Stimulated activated CD4-positive, alpha-beta T cell treated with anti-CD3 and anti-CD28 coated beads, Interleukin-2, amount 100 ng/mL, for 48 hours (primary cell): ENCODE results near the gene PFKL.
"Not testable (repeated sequence)": the region's sequence is repeated elsewhere in the genome, so short reads cannot be mapped to it uniquely, and the experiment has no call there.

Experiments
- DNase-seq, 2 donors: peaks; one replicate each; pipeline ENCODE4 v3.0.0-alpha.2; 2020

Gene PFKL

DNA sequence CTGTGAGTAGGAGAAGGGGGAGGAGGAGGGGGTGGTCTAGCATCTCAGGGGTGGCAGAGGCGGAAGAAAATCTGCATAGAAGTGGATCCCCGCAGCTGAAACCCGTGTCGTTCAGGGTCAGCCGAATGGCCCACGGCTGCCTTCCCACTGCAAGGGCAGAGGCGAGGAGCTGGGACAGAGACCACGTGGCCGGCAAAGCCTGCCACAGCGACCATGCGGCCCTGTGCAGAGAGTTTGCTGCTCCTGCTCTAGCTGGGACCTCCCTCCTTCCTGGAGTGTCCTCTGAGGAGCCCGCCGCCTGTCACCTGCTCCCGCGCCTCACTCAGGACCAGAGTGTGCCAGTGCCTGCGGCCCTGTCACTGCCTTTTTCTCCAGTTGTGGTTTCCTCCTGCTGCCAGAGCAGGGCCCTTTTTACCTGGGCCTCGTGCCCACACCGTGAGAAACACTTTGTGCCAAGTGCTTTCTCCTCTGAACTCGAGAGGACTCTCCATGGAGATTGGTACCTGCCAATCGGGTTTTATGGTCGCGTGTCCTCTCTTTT, 48.1 kb downstream of the PFKL start:
- no peak for DNase-seq

DNA sequence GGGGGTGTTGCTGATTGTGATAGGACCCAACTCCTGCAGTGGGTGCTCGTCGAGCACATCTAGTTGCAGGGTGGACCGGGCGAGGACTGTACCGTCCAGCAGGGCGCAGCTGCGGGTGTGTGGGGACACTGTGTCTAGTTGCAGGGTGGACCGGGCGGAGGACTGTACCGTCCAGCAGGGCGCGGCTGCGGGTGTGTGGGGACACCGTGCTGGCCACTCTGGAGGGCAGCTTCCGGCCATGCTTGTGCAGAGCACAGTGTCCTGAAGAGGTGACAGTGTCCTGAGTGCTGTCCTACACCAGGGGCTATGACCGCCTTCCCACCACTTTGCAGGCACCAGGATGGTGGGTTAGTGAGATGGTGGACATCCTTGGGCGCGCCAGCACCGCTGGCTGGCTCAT, 49.0 kb downstream of the PFKL start:
- DNase-seq = no peak

- DNase-seq = no peak
Observed at GRCh38 chr21:44349416-44349846, 49.6 kb downstream of the PFKL start.

- DNase-seq = no peak
Observed at GRCh38 chr21:44349847-44350772, 50.3 kb downstream of the PFKL start.

DNA sequence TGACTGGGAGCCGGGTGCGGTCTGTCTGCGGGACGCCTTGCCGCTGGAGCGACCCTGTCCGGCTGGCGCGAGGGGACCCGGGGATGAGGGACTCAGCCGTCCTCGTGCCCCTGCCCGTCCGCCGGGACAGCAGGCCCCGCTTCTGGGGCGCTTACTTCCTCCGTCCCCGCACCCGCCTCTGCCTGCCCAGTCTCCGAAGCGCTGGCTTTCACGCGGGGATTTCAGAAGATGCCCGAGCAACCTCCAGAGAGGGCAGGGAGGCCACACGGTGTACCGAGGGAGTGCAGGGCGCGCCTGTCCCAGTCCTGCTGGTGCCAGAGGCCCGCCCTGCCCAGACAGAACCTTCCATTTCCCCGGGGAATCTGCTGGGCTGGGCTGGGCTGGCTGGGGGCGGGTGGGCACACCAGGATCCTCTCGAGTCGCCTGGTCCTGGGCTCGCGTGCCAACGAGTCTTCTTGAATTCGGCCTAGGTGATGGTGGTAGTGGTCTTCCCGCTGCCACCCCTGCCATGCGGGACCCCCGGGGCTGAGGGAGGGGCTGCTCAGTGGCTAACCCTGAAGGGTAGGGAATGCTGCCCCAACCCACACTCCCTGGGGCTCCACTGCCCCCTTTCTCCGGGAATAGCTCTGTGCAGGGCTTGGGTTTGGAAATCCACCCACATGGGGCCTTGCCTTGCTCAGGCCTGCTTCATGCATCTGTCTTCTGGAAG, 51.1 kb downstream of the PFKL start:
- no peak for DNase-seq

GRCh38 chr21:44351535-44352252, 51.8 kb downstream of the PFKL start:
- no peak for DNase-seq

DNA sequence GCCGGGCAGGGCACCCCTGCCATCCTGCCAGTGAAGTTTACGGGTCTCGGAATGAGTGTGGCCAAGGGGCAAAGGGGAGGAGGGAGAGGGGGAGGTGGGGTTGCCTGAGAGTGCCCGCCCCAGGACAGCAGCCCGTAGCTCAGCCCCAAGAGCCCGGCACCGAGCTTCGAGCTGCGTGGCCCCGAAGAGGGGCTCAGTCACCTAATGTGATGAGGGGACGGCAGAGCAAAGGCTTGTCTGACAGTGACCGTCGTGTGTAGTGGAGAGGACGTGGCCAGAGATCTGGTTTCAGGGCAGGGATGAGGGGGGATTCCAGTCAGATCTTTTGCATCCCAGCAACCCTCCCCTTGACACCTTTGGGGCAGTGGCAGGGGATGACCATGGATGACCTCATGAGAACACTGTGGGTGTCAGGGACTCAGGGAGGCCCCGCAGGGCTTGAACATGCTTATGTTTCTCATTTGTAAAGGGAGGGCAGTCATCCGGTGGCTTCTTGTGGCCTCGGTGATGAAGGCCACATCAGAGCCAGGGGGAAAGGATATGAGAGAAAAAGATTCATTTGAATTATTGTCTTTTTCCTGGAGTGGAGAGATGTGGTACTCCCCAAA, 52.5 kb downstream of the PFKL start:
- DNase-seq = no peak

- DNase-seq = no peak
Observed at GRCh38 chr21:44353191-44353970, 53.5 kb downstream of the PFKL start, which contains the start of gene TRPM2. Gene TRPM2 (plus strand): TSS chr21:44353621. CDS start chr21:44353701, 80 bp downstream.

GRCh38 chr21:44354001-44354405, 54.1 kb downstream of the PFKL start:
- DNase-seq = no peak

DNA sequence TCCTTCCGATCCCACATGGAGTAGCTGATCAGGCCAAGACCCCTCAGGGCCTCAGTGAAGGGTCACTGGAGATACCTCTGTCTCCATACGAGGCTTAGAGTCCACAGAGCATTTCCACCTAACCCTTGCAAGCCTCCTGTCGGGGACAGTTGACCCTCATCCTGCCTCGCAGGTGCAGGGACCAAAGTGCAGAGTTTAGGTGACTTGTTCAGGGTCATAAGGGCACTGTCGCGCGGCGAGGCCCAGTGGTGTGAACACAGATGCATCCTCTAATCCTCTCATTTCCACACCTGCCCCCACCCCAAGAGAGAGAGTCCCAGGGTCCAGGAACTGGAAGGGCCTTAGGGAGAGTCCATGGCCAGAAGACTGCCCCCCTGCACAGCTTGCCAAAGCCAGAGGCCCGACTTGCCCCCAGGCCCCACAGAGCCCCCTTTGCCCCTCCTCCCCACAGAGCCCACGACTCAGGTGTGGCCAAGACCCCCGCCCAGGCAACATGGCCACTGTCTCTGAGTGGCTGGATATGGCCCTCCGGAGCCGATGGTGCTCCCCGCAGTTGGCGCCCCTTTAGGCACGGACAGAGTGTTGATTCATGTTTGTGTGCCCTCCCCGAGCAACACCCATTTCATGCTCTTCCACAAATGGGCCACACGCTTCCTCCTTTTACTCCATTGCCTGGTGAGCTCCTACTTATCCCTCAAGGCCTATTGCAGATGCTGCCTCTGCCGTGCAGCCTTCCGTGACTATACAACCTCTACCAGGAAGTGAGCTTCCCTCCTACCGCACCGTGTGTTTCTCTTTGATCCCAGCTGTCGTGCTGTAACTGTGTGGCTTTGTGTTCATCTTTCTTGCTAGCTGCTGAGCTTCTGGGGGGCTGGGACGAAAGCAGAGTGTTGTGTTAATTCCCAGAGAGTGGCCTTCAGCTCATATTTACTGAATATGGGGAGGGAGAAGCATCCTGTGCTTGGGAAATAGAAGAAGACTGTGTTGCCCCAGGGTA, 55.2 kb downstream of the PFKL start:
- no peak for DNase-seq

DNA sequence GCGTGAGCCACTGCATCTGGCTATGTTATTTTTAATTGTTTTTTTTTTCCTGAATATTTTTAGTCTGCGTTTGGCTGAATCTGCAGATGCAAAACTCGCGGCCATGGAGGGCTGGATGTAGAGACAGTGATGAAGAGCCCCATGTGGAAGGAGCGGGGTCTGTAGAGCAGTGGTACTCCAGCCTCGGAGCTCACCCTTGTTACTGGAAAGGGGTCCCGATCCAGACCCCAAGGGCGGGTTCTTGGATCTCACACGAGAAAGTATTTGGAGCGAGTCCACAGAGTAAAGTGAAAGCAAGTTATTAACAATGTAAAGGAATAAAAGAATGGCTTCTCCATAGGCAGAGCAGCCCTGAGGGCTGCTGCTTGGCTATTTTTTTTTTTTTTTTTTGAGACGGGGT, 56.3 kb downstream of the PFKL start:
- DNase-seq = no peak

GRCh38 chr21:44356636-44357035, 56.8 kb downstream of the PFKL start:
- no peak for DNase-seq

DNA sequence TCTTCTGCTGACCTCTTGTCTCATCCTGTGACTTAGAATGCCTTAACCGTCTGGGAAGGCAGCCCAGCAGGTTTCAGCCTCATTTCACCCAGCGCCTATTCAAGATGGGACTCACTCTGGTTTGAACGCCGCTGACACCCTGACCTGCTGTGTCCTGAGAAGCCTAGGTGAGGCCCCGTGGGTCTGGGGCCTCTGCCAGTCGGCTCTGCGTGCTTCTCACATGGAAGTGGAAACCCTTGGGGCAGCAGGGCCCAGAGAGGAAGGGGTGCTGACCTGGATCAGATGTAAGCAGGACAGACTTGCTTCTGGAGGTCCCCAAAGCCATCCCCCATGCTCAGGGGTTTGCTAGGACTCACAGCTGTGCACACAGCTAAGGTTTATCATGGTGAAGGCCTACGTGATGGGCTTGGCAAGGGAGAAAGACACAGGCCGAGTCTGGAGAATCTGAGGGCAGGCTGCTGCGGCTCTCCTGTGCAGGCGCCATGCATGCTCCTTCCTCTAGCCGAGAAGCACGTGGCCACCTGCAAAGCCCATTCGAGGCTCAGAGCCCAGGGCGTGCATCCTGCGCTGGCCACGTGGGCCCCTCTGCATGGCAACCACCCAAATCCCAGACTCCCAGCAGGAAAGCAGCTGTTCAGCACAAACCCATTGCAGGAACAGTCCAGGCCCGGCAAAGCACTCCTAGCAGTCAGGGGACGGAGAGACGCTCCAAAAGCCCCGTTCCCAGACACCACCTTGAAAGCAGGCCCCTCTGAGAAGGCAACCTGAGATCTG, 57.4 kb downstream of the PFKL start:
- DNase-seq = no peak

DNA sequence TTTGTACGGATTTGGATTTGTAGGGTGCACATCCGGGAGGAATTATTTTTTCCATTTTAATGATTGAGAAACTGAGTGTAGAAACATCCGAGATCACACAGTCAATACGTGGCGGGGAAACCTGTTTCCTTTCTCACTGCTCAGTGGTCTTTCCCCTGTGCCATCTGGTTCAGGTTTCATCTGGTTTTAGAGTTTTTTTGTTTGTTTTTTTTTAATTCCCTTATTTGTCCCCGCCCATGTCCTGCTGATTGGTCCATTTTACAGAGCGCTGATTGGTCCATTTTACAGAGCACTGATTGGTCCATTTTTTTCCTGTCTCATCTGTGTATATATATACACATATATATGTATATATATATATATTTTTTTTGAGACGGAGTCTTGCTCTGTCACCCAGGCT, 59.5 kb downstream of the PFKL start:
- DNase-seq = no peak

- DNase-seq = no peak
Observed at GRCh38 chr21:44360159-44360558, 60.3 kb downstream of the PFKL start.

DNA sequence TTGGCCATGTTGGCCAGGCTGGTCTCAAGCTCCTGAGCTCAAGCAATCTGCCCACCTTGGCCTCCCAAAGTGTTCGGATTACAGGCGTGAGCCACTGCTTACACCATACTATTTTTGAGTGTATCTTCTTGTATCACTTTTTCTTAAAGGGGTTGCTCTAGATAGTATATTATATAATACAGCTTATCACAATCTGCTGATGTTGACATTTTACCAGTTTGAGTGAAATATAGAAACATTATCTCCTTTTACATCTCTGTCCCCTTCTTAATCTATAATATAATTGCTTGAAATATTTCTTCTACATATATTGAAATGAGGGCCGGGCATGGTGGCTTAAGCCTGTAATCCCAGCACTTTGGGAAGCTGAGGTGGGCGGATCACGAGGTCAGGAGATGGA, 62.0 kb downstream of the PFKL start:
- not testable (repeated sequence) for DNase-seq

- no peak for DNase-seq
Observed at GRCh38 chr21:44363278-44363677, 63.4 kb downstream of the PFKL start.

GRCh38 chr21:44364151-44365053, 64.5 kb downstream of the PFKL start:
- no peak for DNase-seq
